NCI-H774 (cell line): ENCODE data around the gene OR6A2.

Experiments used
- DNase-seq: peaks from one replicate; lab custom pipeline; 2025; lab: John Stamatoyannopoulos, UW

OR6A2 gene

DNA sequence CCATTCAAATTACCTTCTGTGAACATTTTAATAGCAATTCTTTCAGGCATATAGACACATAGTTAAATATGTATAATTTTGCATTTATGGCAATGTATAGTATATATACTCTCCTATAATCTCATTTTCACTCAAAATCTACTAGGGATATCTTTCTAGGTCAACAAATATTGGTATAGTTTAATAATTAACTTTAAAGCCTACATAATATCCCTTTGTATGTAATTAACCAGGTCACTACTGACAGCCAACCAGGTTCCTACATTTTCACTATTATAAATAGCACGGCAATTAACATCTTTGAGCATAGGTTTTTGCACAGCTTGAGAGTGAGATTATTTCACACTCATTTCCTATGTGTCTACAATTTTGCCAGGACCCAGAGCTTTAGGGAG, 43.5 kb downstream of the OR6A2 start:
- no peak for DNase-seq

DNA sequence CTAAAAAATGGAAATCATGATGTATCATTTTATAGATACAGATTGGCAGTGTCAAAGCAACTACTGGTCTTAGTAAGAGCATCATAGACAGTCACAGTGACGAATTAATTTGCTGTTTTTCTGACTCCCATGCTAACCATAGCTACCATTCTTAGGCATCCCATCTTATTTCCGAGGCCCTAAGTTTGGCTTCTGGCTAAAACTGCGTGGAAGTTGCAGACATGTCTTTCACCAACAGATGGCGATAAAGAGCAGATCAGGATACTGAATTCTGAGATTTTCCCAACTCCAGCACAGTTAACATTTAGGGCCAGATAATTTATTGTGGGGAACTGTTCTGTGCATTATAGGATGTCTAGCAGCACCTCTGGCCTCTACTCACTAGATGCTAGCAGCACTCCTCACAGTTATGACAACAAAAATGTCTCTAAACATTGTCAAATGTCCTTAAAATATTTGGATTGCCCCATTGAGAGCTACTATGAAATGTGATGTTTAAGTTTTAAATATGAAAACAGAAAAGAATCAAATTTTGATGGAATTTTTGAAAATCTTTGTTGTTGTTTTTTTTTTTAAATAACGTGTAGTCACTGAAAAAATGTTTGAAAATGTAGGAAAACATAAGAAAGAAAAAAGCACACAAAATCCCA, 44.1 kb downstream of the OR6A2 start:
- DNase-seq = no peak

DNA sequence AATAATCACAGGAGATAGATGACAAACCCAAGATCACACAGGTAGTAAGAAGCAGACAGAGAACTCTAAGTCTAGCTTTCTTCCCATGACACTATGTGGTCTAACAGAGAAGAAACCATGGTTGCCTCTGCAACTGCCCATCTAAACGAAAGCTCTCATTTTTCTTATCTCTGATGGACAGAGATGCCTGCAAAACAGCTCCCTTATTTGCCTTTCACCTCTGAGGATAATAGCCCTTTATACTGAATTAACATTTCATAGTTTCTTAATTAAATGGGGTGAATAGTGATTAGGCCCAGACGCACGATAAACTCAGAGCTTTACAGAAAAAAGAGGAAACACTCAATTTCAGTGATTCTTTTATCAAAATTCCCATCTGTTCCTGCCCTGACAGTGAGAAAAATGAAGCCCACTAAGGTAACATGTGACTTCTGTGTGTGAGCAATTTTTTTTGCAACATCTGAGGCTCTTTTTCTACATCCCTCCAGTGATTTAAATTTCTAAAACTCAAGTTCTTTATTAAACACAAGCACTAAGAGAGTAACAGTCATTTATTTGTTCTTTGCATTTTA, 52.3 kb downstream of the OR6A2 start:
- DNase-seq = no peak

DNA sequence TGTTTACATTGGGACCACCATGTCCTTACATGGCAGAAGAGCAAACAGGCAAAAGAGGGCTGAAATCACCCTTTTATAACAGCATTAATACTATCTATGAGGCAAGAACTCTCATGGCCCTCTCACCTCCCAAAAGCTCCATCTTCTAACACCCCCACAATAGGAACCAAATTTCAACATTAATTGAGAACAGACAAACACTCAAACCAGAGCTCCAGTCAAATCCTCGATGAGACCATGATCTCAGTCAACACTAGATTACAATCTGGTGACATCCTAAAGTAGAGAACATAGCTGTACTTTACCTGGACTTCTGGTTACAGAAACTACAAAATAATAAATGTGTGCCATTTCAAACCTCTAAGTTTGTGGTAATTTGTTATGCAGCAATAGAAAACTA, 52.9 kb downstream of the OR6A2 start:
- DNase-seq = no peak

DNA sequence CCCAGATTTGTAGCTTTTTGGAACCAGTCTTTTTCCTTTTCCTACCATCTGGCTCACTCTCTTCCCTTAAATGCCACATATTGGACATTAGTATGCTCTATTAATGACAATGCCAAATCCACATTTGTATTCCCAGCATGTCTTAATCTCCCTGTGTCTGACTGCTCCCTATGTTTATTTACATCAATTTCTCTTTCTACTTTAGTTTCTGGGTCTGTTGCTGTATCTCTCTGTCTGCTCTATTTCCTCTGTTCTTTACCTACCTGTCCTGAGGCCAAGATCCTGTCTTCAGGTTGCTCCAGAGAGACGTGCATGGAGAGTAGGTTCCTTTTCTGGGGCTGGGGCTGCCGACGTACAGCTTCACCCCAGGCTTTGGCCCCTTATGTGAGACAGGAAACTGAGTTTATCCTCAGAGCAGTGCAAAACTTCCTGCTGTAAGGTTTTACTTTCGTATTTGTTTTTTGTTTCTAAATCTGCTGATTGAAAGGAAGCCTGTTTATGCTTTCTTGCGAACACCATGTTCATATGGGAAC, 53.3 kb downstream of the OR6A2 start:
- no peak for DNase-seq

DNA sequence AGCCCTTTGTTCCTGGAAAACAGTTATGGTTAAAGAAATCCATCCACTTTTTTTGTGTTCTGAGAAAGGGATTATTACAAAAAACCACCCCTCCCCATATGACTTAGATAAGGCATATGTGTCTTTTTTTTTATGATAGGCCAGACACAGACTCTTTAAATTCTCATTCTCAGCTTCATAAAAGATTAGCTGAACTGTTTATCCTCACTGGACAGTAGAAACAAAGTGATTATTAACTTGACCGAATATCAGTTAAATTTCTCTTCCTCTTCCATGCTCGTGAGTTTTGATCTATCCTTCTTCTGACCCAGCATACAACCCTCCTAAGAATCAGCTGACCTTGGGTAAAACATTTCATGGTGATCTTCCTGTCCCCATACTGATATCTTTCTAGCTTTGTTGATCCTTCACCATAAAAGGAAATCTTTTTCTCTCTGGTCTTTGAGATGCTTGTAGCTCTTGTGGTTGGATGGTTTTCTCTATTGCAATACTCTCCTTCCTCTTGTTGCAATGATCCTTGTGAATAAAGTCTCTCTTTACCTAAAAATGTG, 53.9 kb downstream of the OR6A2 start:
- DNase-seq = no peak

DNA sequence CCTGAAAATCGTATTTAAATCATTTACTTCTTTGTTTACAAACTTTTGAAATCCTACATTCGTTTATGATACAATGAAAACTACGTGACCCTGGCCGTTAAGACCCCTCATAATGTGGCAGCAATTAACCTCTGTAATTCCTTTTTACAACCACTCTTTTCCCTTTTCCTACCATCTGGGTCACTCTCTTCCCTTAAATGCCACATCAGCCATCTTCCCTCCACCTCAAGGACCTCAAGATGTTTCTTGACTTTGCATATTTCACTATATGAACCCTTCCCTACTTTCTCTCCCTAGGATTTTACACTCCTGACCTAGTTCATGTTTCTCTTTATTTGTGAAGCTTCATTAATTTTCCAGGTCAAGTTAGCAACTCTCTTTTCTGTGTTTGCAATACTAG, 54.5 kb downstream of the OR6A2 start:
- DNase-seq = no peak

DNA sequence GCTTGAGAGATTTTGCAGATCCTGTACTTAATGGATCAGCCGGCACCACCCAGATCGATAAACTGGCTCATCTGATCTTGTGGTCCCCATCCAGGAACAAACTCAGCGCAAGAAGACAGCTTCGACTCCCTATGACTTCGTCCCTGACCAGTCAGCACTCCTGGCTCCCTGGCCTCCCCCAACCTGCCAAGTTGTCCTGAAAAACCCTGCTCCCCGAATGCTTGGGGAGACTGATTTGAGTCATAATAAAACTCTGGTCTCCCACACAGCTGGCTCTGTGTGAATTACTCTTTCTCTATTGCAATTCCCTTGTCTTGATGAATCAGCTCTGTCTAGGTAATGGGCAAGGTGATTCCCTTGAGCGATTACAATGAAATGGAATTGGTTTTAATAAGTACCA, 57.2 kb downstream of the OR6A2 start:
- no peak for DNase-seq
